Fibroblast of peridontal ligament (primary cell): Measurements from ENCODE around the gene UBR2.
"Not testable (repeated sequence)": the region's sequence is repeated elsewhere in the genome, so short reads cannot be mapped to it uniquely, and the experiment has no call there.

Experiments used
- DNase-seq: peaks from one replicate; pipeline ENCODE4 v3.0.0-alpha.2; 2010; ENCODE audit errors: extremely low read depth

UBR2 gene

GRCh38 chr6:42618105-42618504 is 54.3 kb downstream of the UBR2 start:
- no peak for DNase-seq

GRCh38 chr6:42618686-42619085 is 54.9 kb downstream of the UBR2 start:
- peak; percentile 96 for DNase-seq

DNA sequence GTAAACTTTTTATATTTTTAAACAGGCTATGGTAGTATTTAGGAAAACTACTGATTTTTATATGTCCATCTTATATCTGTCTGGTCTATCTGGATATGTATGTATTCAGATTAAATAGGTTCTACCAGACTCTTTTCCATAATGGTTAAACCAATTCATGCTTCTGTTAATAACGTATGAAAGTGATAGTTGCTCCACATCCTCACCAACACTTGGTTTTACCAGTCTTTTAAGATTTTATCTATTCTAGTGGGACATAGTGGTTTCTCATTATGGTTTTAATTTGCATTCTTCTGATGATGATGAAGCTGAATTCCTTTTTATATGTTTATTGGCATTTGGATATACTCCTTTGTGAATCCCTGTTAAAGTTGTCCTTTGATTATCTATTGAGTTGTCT is 56.1 kb downstream of the UBR2 start:
- DNase-seq = no peak

- DNase-seq = no peak
Measured at GRCh38 chr6:42624601-42625000, 60.8 kb downstream of the UBR2 start.

DNA sequence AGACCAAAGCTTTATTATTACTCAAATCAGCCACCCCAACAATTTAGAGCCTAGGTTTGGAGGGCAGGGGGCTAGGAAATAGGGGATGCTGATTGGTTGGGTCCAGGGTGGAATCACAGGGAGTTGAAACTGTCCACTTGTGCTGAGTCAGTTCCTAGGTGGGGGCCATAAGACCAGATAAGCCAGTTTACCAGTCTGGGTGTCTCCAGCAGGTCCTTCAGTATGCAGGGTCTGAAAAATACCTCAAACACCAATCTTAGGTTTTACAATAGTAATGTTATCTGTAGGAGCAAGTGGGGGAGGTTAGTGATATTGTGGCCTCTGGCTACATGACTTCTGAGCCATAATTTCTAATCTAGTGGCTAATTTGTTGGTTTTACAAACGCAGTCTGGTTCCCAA is 63.2 kb downstream of the UBR2 start:
- no peak for DNase-seq

GRCh38 chr6:42627674-42628073 is 63.8 kb downstream of the UBR2 start:
- peak; percentile 38 for DNase-seq

DNA sequence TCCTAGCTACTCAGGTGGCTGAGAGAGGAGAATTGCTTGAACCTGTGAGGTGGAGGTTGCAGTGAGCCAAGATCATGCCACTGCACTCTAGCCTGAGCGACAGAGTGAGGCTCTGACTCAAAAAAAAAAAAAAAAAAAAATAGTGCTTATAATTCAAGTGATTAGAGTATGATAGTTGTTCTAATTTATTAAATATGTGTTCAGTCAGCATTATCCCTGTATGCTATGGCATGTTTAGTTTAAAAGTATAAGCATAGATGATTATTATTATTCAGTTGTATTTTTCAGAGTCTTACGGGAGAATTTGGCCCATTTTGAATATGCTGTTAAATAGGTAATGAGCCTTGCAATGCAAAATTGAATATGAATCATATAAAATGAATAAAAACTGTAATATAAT is 64.8 kb downstream of the UBR2 start:
- no peak for DNase-seq

GRCh38 chr6:42629845-42630244 is 66.0 kb downstream of the UBR2 start:
- DNase-seq = no peak

DNA sequence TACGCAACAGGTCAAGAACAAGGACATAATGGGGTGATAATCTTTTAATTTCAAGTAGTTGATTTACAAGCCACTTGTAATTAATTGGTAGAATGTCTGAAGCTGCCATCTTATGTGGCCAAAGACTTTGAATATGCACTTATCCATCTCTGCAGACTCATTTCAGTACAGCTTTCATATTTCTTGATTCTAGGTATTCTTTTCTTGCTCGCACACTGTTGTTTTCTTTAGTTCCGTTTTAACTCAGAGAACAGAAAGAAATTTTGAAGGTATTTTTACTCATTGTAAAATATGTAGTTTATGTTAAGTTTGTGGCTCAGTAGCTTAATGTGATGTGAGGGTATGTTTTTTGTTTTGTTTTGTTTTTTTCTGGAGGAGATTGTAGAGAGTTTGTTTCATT is 73.9 kb downstream of the UBR2 start:
- DNase-seq = no peak

- DNase-seq = no peak
Measured at GRCh38 chr6:42642794-42643193, 79.0 kb downstream of the UBR2 start.

GRCh38 chr6:42644211-42644610 is 80.4 kb downstream of the UBR2 start:
- no peak for DNase-seq

DNA sequence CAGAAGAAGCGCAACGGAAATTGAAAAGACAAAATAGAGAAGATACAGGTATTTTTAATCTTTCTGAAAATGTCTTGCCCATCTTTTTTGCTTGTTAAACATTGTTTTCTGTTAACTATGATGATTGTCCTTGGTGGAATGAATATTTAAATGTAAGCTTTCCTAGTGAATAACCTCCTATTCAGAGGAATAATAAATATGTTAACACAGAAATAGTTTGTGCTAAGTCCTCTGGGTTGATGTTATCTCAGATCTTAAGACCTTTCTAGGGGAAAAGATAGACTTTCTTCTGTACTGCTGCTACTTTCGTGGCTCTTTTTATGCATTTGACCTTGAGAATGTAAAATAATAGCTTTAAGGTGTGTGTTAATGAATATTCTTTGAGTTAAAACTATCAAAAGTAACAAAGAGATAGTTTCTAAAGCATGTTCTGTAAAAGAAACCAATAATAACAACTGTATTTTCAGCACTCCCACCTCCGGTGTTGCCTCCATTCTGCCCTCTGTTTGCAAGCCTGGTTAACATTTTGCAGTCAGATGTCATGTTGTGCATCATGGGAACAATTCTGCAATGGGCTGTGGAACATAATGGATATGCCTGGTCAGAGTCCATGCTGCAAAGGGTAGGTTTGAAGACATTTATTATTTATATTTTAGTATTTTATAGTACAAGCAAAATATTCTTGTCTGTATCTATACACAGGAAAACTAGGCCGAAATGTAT is 88.4 kb downstream of the UBR2 start:
- no peak for DNase-seq

DNA sequence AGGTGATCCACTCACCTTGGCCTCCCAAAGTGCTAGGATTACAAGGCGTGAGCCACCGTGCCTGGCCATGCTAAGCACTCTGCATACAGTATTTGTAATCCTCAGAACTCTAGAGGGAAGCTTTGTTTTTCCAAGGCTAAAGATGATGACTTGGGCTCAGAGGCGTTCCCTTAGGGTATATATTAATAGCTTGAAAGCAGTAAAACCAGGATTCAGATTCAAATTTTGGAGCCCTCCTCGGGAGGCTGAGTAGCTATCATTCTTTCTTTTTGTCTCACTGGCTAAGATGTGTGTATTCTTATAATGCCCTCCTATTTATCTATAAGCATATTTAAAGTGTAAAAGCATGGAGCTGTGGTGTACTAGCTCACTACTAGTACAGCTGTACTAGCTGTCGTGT is 90.0 kb downstream of the UBR2 start:
- DNase-seq = no peak

DNA sequence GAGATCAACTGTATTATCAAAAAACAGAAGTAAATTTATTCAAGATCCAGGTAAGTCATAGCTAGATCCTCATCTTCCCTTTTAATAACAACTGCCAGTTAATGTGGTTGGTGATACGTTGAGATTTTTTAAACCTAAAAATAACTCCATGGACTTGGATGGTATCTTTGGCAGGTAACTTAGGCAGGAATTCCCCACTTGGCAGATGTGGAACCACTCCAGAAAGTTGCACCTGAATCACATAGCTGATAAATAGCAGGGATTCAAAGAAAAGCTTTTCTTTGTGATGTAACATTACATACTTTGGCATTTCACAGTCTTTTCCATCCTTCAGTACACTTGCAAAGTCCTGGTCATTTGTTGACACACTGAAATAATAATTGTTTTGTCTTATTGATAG is 96.0 kb downstream of the UBR2 start:
- no peak for DNase-seq

- peak; percentile 79 for DNase-seq
Measured at GRCh38 chr6:42661540-42662153, 97.8 kb downstream of the UBR2 start.

DNA sequence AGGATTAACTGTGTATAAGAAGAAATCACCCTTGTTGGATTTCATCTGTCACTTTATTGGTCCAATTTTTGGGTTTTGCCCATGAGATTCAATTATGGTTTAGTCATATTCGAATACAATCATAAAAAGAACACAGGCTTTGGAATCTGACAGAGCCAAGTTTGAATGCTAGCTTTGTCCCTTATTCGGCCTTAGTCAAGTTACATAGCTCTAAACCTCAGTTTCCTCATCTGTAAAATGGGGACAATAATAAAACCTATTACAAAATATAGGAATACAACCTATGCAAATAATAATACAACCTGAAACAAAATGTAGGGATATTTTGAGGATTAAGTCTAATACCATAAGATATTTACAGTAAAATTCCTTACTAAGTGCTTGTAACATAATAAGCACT is 100.9 kb downstream of the UBR2 start:
- DNase-seq = no peak

DNA sequence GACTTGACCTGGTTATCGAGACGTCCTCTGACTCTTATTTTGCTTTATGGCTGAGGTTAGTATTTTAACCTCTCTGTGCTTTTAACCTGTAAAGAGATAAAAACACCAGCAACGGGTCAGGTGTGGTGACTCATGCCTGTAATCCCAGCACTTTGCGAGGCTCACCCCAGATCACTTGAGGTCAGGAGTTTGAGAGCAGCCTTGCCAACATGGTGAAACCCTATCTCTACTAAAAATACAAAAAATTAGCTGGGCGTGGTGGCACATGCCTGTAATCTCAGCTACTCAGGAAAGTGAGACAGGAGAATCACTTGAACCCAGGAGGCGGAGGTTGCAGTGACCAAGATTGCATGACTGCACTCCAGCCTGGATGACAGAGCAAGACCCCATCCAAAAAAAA is 110.5 kb downstream of the UBR2 start:
- DNase-seq = not testable (repeated sequence)

- DNase-seq = no peak
Measured at GRCh38 chr6:42674780-42675179, 111.0 kb downstream of the UBR2 start.

GRCh38 chr6:42679358-42679757 is 115.5 kb downstream of the UBR2 start:
- no peak for DNase-seq

- DNase-seq = no peak
Measured at GRCh38 chr6:42688281-42688680, 124.5 kb downstream of the UBR2 start.

DNA sequence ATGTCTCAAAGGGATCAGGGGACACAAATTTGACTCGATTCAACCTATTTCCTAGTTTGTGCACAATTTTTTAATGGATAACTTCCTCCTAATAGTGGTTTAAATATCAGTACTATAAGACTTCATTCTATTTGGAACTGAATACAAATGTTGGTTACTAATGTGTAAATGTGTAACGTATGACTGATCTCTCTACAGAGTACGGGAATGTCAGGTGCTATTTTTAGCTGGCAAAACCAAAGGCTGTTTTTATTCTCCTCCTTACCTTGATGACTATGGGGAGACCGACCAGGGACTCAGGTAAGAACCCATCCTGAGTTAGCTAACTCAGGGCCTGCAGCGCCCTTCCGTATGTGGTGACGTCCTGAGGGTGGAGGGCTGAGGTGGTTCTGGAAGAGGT is 125.5 kb downstream of the UBR2 start:
- DNase-seq = no peak

DNA sequence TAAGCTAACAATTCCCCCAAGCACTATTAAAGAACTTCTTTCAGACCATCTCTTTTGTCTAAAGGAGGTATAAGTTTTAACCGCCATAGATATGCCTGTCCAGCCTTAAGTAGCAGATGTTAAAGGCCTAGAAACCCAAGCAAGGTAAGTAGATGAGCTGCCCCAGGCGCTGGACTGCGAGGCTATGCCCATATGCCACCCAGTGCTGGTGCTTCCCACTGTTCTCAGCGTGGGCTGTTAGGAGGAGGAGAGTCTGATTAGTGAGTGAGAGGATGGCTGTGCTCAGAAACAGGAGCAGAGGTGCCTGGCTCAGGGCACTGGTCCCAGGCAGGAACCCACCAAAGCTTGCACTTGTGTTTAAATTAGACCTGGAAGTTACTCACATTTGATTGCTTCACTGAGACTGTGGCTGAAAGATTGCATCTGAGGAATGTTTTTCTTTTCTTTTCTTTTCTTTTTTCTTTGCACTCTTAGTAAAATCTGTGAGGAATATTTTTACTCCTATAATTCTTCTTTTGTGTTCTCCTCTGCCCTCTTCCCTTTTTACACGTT is 126.4 kb downstream of the UBR2 start:
- DNase-seq = peak; percentile 55

GRCh38 chr6:42690872-42691271 is 127.0 kb downstream of the UBR2 start:
- no peak for DNase-seq
